Gastroesophageal sphincter (tissue), 4 donors: ENCODE measurements around the gene RBM24. TPM values are rescaled to one million over a fixed set of nuclear protein-coding genes. Genes with fewer than 3 reads are reported as not detected.
A peak's percentile ranks its signal among the peaks of the same experiment; 100 is the strongest.

Experiments
- ATAC-seq: fragments of 150-250 bp; one replicate; pipeline ENCODE4 v1.9.1; 2016; ENCODE audit warnings: mild to moderate bottlenecking, moderate library complexity
- H3K27ac ChIP-seq, 4 donors: fragments of 200-600 bp; sonication (generic) in 3 of 4; 1 replicate in 3 of 4; 2 replicates in 1 of 4; pipeline ENCODE4 v1.5.1; 2016 to 2019
- H3K27me3 ChIP-seq: fragments of 200-600 bp; sonication (generic); one replicate; pipeline ENCODE4 v1.5.1; 2019
- H3K36me3 ChIP-seq, 2 donors: fragments of 200-600 bp; sonication (generic); one replicate each; pipeline ENCODE4 v1.5.1; 2019; ENCODE audit warnings: control low read depth in 1 of 2
- H3K4me1 ChIP-seq, 3 donors: fragments of 200-600 bp; sonication (generic); 1 replicate in 2 of 3; 2 replicates in 1 of 3; pipeline ENCODE4 v1.5.1; 2016 to 2019; ENCODE audit warnings: control low read depth in 2 of 3
- H3K4me3 ChIP-seq, 2 donors: fragments of 200-600 bp; sonication (generic); one replicate each; pipeline ENCODE4 v1.5.1; 2019; ENCODE audit warnings: mild to moderate bottlenecking in 1 of 2, moderate library complexity in 1 of 2
- H3K9me3 ChIP-seq, 3 donors: fragments of 200-600 bp; sonication (generic); one replicate each; pipeline ENCODE4 v1.5.1; 2017 to 2019; ENCODE audit warnings: control low read depth in 2 of 3
- EP300 ChIP-seq: sonication (generic); formaldehyde crosslinking; IDR thresholded peaks from one replicate; pipeline ENCODE4 v1.6.1; 2017; ENCODE audit warnings: antibody characterized with exemption, mild to moderate bottlenecking
- POLR2A ChIP-seq, 2 donors: fragments of 450-650 bp; IDR thresholded peaks; one replicate each; pipeline ENCODE4 v1.6.1; 2017; ENCODE audit warnings: antibody characterized with exemption in 2 of 2, mild to moderate bottlenecking in 2 of 2, moderate library complexity in 1 of 2
- POLR2AphosphoS5 ChIP-seq: sonication (generic); formaldehyde crosslinking; IDR thresholded peaks from one replicate; pipeline ENCODE4 v1.6.1; 2017; ENCODE audit warnings: antibody characterized with exemption
- WGBS, 2 donors: methylation state at CpG; one replicate each; pipeline ENCODE4 v1.1.5; 2018; ENCODE audit warnings: low coverage in 1 of 2; 5-methylcytosine and 5-hydroxymethylcytosine counted together
- total RNA-seq, 4 donors: library from RNA; depleted of rRNA; stranded (reverse); fragments of >200 nt; gene quantifications; one replicate each; pipeline ENCODE4 v1.1.0, GENCODE V29; 2016
- TF ChIP-seq, protein P1 (sequence below), 4 experiments: fragments of 200-600 bp in 2 of 4; fragments of 450-650 bp in 2 of 4; sonication (generic) in 1 of 4; IDR thresholded peaks; one replicate each; pipeline ENCODE4 v1.5.1; 2017 to 2019; ENCODE audit warnings: antibody characterized with exemption in 4 of 4, mild to moderate bottlenecking in 2 of 4, moderate library complexity in 2 of 4

RBM24 gene
- total RNA-seq, 4 donors from 2014 or later = 4.7 to 32.0 (median 23.5) TPM

DNA sequence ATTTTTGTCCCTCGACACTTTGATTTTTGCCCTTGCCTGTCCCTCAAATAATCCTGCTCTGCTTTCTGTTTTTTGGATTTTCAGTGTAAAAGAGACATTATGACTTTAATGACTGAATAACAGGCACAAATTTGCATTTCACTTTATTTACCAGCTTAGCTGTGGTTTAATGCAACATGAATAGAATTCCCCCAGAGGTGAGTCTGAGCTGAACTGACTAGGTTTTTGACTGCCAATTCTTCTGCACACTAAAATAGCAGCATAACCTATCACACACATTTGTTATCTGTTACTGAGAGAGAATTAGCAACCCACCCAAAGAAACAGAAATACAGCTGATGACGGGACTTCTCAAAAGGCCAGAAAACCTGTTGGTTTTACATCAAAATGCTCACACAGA, 3.9 kb upstream of the RBM24 start:
- H3K4me3 ChIP-seq = no peak overlapping the region
- WGBS, 2 donors = 43 to 57% methylated on average over 2 of the region's 2 CpGs
- no peak for TF ChIP-seq POLR2AphosphoS5
- TF ChIP-seq EP300 = no peak
- TF ChIP-seq, protein P1, sequence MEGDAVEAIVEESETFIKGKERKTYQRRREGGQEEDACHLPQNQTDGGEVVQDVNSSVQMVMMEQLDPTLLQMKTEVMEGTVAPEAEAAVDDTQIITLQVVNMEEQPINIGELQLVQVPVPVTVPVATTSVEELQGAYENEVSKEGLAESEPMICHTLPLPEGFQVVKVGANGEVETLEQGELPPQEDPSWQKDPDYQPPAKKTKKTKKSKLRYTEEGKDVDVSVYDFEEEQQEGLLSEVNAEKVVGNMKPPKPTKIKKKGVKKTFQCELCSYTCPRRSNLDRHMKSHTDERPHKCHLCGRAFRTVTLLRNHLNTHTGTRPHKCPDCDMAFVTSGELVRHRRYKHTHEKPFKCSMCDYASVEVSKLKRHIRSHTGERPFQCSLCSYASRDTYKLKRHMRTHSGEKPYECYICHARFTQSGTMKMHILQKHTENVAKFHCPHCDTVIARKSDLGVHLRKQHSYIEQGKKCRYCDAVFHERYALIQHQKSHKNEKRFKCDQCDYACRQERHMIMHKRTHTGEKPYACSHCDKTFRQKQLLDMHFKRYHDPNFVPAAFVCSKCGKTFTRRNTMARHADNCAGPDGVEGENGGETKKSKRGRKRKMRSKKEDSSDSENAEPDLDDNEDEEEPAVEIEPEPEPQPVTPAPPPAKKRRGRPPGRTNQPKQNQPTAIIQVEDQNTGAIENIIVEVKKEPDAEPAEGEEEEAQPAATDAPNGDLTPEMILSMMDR (IDR thresholded peaks at IDR 0.05) = no peak
- TF ChIP-seq POLR2A (IDR thresholded peaks at IDR 0.05) = no peak
- ATAC-seq = no peak
- H3K4me1 ChIP-seq = peaks cover 0 to 43% (median 3%) of the 10 kb centered on the region in 3 donors
- no peaks in the 10 kb centered on the region for H3K36me3 ChIP-seq
- peak overlapping the region; percentile 85 to 98 (median 96) for H3K27ac ChIP-seq
- no peaks in the 10 kb centered on the region for H3K27me3 ChIP-seq
- H3K9me3 ChIP-seq = no peaks in the 10 kb centered on the region

DNA sequence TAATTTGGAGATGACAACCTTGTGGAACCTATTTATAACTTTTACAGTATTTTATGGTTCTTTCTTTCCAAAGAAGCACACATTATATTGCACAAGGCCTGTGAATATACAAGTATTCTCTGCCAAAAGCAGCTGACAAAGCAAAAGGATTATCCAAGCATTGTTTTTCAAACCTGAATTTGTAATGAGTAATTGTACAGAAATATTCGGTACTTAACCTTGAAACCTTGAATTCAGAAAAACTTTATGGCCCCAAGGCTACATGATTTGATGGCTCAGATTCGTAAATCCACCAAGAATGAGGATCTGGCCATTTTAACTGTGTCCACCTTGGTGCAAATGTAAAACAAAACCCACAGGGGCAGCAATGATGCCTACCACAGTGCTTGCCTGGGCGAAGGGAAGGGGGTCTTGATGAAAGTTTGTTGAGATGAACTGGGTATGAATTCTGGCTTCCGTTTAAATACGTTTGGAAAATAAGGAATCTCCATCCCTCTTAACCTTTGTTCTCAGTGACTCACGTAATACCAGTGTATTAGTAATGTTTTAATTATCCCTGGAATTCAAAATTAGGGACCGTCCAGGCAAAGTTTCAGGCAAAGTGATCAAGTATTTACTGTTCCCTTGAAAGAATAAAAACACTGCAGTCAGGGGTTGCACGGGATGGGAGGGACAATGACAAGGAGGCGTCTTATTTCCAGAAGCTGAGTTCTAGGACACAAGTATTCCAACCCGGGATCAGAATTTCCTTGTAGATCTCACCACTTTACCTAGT, 2.7 kb upstream of the RBM24 start:
- Histone ChIP-seq H3K27me3 (no peaks in the 10 kb centered on the region), H3K36me3 (no peaks in the 10 kb centered on the region), H3K27ac (peak overlapping the region; percentile 85 to 98 (median 96)), H3K9me3 (no peaks in the 10 kb centered on the region), H3K4me1 (peaks cover 0 to 55% (median 3%) of the 10 kb centered on the region in 3 donors), H3K4me3 (no peak overlapping the region)
- 31 to 51% methylated on average over 8 to 10 of the region's 10 CpGs for WGBS, 2 donors
- peak; percentile 24 for ATAC-seq
- no peak for TF ChIP-seq EP300
- TF ChIP-seq, protein P1 (IDR thresholded peaks at IDR 0.05) = no peak
- peak; percentile 52 for TF ChIP-seq POLR2AphosphoS5
- TF ChIP-seq POLR2A (IDR thresholded peaks at IDR 0.05) = no peak

DNA sequence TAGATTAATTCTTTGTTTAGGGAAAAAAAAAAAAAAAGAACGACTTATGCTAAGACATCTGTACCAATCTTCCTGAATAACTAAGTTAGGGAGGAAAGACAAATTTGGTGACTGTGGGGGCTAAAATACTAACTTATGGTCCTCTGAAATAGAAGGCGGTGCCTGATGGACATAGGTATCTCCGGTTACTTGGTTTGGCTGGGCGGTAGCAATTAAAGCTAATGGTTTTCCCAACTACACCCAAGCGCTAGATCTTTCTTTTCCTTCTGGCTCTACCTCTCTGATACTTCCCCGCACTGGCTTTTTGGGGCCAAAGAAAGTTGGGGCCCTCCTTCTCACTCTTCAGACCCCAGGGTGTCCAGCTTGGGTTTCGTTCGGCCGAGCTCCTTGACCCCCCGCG, 1.0 kb upstream of the RBM24 start:
- H3K4me1 ChIP-seq = peaks cover 0 to 72% (median 3%) of the 10 kb centered on the region in 3 donors
- ATAC-seq = no peak
- H3K27ac ChIP-seq = peak overlapping the region; percentile 85 to 98 (median 96)
- no peaks in the 10 kb centered on the region for H3K36me3 ChIP-seq
- peak overlapping the region; percentile 64 to 96 for H3K4me3 ChIP-seq
- TF ChIP-seq POLR2AphosphoS5 = no peak
- TF ChIP-seq EP300 = no peak
- 73 to 74% methylated on average over 5 to 6 of the region's 11 CpGs for WGBS, 2 donors
- H3K27me3 ChIP-seq = no peaks in the 10 kb centered on the region
- no peaks in the 10 kb centered on the region for H3K9me3 ChIP-seq

DNA sequence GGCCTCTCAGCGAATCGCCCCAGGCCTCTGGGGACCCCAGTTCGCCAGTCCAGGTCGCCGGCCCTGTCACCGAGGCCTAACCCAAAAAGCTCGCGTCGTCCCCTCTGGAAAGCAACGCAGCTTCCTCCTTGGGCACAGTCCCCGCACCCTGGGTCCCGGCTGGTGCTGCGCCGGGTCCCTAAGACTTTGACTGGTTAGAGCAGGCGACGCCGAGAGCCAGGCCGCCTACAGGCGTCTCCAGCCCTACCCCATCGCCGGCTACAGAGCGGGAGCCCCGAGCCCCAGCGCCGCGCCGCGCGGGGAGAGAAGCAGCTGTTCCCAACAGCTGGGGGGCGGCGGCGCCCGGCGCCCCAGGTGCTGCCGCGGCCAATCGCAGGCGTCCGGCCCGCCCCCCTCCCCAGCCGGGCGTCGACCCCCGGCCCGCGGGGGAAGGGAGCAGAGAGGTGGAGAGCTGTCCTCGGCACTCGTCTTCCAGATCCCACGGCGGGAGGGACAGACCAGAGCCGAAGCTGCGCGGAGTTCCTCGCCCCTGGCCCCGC, 540 bp upstream of the RBM24 start:
- Histone ChIP-seq H3K9me3 (no peaks in the 10 kb centered on the region), H3K27me3 (no peaks in the 10 kb centered on the region), H3K27ac (peak overlapping the region; percentile 85 to 98 (median 96)), H3K36me3 (no peaks in the 10 kb centered on the region), H3K4me1 (peaks cover 0 to 77% (median 3%) of the 10 kb centered on the region in 3 donors), H3K4me3 (peak overlapping the region; percentile 64 to 96)
- WGBS, 2 donors = 0% methylated on average over 1 of the region's 55 CpGs; no CpG with 5 or more reads in 1 of the 2 donors
- TF ChIP-seq, protein P1 (IDR thresholded peaks at IDR 0.05) = peak in 2 of 4 experiments; percentile 15 to 19
- no peak for TF ChIP-seq POLR2AphosphoS5
- peak; percentile 47 to 59 for TF ChIP-seq POLR2A (IDR thresholded peaks at IDR 0.05)
- ATAC-seq = peak; percentile 69

DNA sequence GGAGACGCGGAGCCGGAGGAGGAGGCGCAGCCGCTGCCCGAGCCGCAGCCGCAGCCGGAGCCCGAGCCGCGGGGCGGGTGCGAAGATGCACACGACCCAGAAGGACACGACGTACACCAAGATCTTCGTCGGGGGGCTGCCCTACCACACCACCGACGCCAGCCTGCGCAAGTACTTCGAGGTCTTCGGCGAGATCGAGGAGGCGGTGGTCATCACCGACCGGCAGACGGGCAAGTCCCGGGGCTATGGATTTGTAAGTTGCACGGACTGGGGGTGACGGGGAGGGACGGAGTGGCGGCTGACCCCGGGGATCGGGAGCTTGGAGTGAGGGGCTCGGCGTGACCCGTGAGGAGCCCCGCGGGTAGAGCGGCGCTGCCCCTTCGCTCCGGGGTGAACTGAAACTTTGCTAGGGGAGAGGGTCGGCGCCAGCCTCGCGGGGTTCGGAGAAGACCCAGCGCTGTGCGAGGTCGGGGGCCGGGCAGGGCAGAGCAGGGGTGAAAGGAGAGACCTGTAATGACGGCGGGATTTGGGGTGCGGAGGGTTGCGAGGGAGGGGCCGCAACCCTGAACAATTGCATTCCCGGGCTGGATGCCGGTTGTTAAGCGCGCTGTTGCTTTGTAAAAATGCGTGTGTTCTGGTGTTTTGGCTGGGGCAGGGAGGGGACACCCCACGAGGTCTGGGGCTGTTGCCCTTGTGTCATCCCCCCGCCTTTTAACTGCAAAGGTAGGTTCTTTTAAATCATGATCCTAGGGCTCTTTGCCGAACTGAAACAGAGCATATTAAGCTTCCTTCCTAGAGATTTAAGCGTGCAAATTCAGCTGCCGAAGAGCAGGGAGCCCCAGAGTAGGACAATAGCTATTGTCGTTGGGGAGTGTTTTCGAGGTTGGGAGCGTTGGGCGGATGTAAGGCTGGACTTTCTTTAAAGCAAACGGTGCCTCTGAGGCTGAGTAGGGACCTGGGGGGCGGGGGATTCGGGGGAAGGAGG, 628 bp downstream of the RBM24 start:
- Histone ChIP-seq H3K27ac (peak overlapping the region; percentile 85 to 98 (median 96)), H3K4me1 (peaks cover 0 to 81% (median 3%) of the 10 kb centered on the region in 3 donors), H3K27me3 (no peaks in the 10 kb centered on the region), H3K9me3 (no peaks in the 10 kb centered on the region), H3K4me3 (peak overlapping the region; percentile 64 to 96), H3K36me3 (no peaks in the 10 kb centered on the region)
- ATAC-seq = peak; percentile 29
- WGBS, 2 donors = 2 to 3% methylated on average over 5 to 24 of the region's 77 CpGs
- TF ChIP-seq EP300 (no peak), POLR2A (IDR thresholded peaks at IDR 0.05) (no peak), POLR2AphosphoS5 (no peak)
- TF ChIP-seq, protein P1 (IDR thresholded peaks at IDR 0.05) = no peak
